Measurements from ENCODE around the gene NTN4. TPM values are rescaled to one million over a fixed set of nuclear protein-coding genes. Genes with fewer than 3 reads are reported as not detected.

NTN4 gene
- polyA plus RNA-seq, 1 donor (not counting 4 experiments of a cell fraction or from before 2014, with no cell fraction given) = 8.3 TPM

DNA sequence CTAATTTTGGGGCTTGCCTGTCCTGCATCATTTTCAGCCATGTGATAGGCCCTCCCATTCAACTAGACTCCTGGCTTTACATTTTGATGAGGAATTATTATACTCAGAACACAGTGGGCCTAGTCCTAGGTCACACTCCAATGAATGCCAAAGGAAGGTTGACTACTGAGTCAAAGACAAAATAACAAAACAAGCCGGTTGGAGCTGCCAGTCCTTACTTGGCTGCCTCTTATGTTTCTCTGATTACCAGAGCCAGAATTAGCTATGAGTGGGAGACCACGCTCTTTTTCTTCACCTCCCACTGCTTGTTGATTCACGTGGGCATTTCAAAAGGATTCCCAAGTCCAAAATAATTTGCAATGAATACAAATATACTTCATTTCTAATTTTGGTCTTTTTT lies 161.2 kb downstream of the NTN4 start:
- no peak overlapping the region for H2AFZ ChIP-seq (ENCODE audit: control insufficient read depth, low read length)
- DNase-seq (ENCODE audit: low read depth, low spot score) (no peak), FAIRE-seq (no peak)
- no peak overlapping the region for H3K4me2 ChIP-seq (ENCODE audit: control insufficient read depth, extremely low read depth, insufficient read depth, low read depth, low read length)
- dilution Hi-C loops (cut with MboI; ENCODE audit: extremely low pct_ligation_motif_present, low sequenced_read_pairs) = no loop called here
- H3K4me3 ChIP-seq (ENCODE audit: control insufficient read depth in 2 of 3, extremely low read depth in 1 of 3, insufficient read depth in 2 of 3, low read depth in 1 of 3, low read length in 3 of 3) = no peak overlapping the region
- no peaks in the 10 kb centered on the region for H3K36me3 ChIP-seq (ENCODE audit: control insufficient read depth in 2 of 2, extremely low read depth in 1 of 2, insufficient read depth in 2 of 2, low read length in 2 of 2)
- H3K9me1 ChIP-seq (ENCODE audit: control insufficient read depth, extremely low read depth, insufficient read depth, low read length) = no peaks in the 10 kb centered on the region
- H3K79me2 ChIP-seq (ENCODE audit: control insufficient read depth, insufficient read depth, low read length) = no peaks in the 10 kb centered on the region
- no peaks in the 10 kb centered on the region for H4K20me1 ChIP-seq (ENCODE audit: control insufficient read depth, extremely low read depth, insufficient read depth, low read length)
- no peaks in the 10 kb centered on the region for H3K9me3 ChIP-seq (ENCODE audit: control insufficient read depth, low read depth, low read length)
- no peak overlapping the region for H3K9ac ChIP-seq (ENCODE audit: control insufficient read depth, extremely low read depth, insufficient read depth, low read length)
- peaks cover 10% of the 10 kb centered on the region for H3K4me1 ChIP-seq (ENCODE audit: control insufficient read depth, extremely low read depth, insufficient read depth, low read length)
- no peaks in the 10 kb centered on the region for H3K27me3 ChIP-seq (ENCODE audit: control insufficient read depth, extremely low read depth, insufficient read depth, low read length)
- TF ChIP-seq EZH2 (IDR thresholded peaks at IDR 0.05; ENCODE audit: low read length) = no peak
- TF ChIP-seq, protein P1, sequence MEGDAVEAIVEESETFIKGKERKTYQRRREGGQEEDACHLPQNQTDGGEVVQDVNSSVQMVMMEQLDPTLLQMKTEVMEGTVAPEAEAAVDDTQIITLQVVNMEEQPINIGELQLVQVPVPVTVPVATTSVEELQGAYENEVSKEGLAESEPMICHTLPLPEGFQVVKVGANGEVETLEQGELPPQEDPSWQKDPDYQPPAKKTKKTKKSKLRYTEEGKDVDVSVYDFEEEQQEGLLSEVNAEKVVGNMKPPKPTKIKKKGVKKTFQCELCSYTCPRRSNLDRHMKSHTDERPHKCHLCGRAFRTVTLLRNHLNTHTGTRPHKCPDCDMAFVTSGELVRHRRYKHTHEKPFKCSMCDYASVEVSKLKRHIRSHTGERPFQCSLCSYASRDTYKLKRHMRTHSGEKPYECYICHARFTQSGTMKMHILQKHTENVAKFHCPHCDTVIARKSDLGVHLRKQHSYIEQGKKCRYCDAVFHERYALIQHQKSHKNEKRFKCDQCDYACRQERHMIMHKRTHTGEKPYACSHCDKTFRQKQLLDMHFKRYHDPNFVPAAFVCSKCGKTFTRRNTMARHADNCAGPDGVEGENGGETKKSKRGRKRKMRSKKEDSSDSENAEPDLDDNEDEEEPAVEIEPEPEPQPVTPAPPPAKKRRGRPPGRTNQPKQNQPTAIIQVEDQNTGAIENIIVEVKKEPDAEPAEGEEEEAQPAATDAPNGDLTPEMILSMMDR (optimal IDR thresholded peaks at IDR 0.05 in 1 of 3, IDR thresholded peaks at IDR 0.05 in 1 of 3, conservative IDR thresholded peaks at IDR 0.05 in 1 of 3; ENCODE audit: extremely low read depth in 1 of 3, insufficient read depth in 2 of 3, low read length in 3 of 3) = no peak
- H3K27ac ChIP-seq (ENCODE audit: control insufficient read depth, insufficient read depth, low read length) = no peak overlapping the region

DNA sequence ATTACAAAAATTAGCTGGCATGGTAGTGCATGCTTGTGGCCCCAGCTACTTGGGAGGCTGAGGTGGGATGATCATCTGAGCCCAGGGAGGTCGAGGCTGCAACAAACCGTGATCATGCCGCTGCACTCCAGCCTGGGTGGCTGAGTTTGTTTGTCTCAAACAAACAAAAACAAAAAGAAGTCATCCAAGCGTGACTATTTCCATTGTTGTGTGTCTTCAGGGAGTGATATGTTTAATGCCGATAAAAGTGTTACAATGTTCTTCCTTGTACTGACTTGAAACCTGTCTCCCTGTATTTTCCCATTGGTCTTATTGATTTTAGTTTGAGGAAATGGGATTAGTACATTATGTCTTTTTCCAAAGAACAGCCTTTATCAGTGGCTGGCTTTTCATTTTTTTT lies 163.7 kb downstream of the NTN4 start:
- Histone ChIP-seq H3K9me1 (ENCODE audit: control insufficient read depth, extremely low read depth, insufficient read depth, low read length) (no peaks in the 10 kb centered on the region), H3K9me3 (ENCODE audit: control insufficient read depth, low read depth, low read length) (no peaks in the 10 kb centered on the region), H3K27me3 (ENCODE audit: control insufficient read depth, extremely low read depth, insufficient read depth, low read length) (no peaks in the 10 kb centered on the region), H3K27ac (ENCODE audit: control insufficient read depth, insufficient read depth, low read length) (no peak overlapping the region), H3K4me2 (ENCODE audit: control insufficient read depth, extremely low read depth, insufficient read depth, low read depth, low read length) (no peak overlapping the region), H3K9ac (ENCODE audit: control insufficient read depth, extremely low read depth, insufficient read depth, low read length) (no peak overlapping the region), H3K79me2 (ENCODE audit: control insufficient read depth, insufficient read depth, low read length) (no peaks in the 10 kb centered on the region), H3K36me3 (ENCODE audit: control insufficient read depth in 2 of 2, extremely low read depth in 1 of 2, insufficient read depth in 2 of 2, low read length in 2 of 2) (no peaks in the 10 kb centered on the region), H3K4me3 (ENCODE audit: control insufficient read depth in 2 of 3, extremely low read depth in 1 of 3, insufficient read depth in 2 of 3, low read depth in 1 of 3, low read length in 3 of 3) (no peak overlapping the region), H2AFZ (ENCODE audit: control insufficient read depth, low read length) (no peak overlapping the region), H4K20me1 (ENCODE audit: control insufficient read depth, extremely low read depth, insufficient read depth, low read length) (no peaks in the 10 kb centered on the region), H3K4me1 (ENCODE audit: control insufficient read depth, extremely low read depth, insufficient read depth, low read length) (peaks cover 6% of the 10 kb centered on the region)
- DNase-seq (ENCODE audit: low read depth, low spot score) (no peak), FAIRE-seq (no peak)
- no peak for TF ChIP-seq EZH2 (IDR thresholded peaks at IDR 0.05; ENCODE audit: low read length)
- TF ChIP-seq, protein P1 (optimal IDR thresholded peaks at IDR 0.05 in 1 of 3, IDR thresholded peaks at IDR 0.05 in 1 of 3, conservative IDR thresholded peaks at IDR 0.05 in 1 of 3; ENCODE audit: extremely low read depth in 1 of 3, insufficient read depth in 2 of 3, low read length in 3 of 3) = no peak
- dilution Hi-C loops (cut with MboI; ENCODE audit: extremely low pct_ligation_motif_present, low sequenced_read_pairs) = no loop called here
